Stimulated activated CD8-positive, alpha-beta memory T cell treated with anti-CD3 and anti-CD28 coated beads, Interleukin-7, amount 100 ng/mL, for 48 hours (primary cell): ENCODE measurements around the gene MED27.
"Not testable (repeated sequence)": the region's sequence is repeated elsewhere in the genome, so short reads cannot be mapped to it uniquely, and the experiment has no call there.

Source experiments
- DNase-seq, 2 donors: peaks; one replicate each; pipeline ENCODE4 v3.0.0-alpha.2; 2020; ENCODE audit warnings: low read depth in 1 of 2; ENCODE audit errors: extremely low read depth in 1 of 2

The MED27 gene

DNA sequence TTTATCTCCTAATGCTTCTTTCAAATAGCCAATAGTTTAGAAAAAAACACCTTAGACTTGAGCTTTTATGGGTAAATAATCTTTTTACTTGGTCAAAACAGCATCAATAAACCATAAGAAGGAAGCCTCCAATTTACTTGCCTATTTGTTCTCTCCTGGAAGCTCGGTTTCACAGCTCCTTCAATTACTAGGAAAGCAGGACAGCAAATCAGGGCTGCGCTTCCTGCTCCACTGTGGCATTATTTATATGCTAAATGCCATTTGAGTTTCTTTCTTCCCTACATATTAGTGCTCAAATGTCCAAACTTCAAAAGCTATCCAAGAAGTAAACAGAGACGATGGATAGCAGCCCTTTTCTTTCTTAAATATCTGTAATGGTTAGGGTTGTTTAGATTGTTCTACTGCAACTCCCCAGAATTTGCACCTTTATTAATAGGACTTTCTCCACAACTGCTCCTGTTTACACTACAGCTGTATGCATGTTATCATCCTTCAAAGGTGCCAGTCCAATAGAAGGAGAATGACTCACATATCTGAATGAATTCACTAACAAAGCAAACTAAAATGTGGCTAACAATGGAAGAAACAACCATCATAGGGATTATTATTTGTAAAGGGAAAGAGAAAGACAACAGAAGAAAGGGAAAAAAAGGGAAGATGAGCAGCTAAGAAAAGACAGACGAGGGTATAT lies 58.7 kb downstream of the MED27 start:
- no peak for DNase-seq

DNA sequence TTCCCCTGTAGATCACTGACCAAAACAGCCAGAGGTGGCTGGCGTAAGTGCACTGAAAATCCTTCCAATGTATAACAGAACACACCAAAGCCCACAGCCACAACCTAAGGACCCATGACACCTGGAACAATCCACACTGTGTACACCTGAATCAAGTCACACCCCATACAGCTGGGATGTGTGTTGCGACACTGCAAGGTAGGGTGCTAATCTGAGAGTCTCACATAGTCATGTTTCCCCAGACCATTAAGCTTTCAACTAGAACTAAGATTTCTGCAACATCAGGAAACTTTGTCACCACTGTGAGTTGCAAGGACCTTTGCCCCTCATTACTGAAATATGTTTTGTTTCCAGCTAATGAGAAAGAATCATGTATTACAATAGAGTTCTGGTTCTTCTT lies 59.4 kb downstream of the MED27 start:
- no peak for DNase-seq

DNA sequence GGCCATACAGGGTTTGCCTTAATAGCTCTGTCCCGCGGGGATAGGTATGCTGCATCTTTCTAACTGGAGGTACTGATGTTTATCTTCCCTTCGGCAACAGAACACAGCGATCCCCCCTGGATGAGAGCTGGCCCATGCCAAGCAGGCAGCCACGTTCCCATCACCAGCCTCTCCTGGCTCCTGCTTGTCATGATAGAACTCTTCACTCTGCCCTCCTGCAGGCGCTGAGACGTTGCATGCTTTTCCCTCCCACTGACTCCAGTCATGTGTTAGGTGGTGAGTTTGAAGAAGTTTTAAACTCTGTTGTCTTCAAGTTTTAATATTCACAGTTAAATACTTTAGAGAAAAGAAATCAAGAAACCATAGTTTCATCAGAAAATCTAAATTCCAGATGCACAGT lies 60.0 kb downstream of the MED27 start:
- no peak for DNase-seq

DNA sequence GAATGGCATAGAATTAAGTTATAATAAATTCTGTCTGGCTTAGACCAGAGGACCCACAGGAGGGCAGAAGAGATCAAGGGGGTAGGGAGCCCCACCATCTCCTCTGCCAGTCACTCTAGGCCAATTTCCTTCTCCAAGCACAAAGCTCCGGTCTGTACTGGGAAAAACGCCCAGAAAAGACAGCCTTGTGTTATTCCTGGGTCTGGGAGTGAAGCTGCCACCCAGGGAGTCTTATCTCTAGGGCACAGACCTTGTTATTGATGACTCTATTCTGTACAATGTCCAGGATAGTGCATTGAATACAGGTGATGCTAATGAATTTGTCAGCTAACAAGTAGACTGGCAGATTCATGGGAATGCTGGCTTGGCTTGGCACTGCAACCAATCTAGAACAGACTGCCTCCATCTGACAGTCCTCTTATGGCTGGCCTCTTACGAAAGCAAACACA lies 60.7 kb downstream of the MED27 start:
- DNase-seq, result no peak

DNA sequence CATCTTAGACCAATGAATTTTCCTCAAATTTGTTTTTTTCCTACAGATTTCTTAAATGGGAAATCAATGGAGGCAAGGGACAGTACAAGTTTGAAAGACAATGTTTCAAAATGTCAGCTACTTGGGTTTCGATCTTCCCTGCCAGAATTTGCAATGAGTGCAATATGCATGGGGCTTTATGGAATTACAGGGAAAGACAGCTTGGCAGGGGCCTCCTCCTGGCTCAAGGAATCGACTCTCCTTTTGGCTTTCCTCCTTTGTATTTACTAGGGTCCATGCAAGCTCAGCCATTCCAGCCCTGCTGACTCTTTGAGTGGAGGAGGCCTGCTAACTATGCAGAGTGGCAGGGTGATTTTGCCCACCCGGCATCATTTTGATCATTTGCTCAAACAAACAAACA lies 63.2 kb downstream of the MED27 start:
- DNase-seq, result no peak

DNA sequence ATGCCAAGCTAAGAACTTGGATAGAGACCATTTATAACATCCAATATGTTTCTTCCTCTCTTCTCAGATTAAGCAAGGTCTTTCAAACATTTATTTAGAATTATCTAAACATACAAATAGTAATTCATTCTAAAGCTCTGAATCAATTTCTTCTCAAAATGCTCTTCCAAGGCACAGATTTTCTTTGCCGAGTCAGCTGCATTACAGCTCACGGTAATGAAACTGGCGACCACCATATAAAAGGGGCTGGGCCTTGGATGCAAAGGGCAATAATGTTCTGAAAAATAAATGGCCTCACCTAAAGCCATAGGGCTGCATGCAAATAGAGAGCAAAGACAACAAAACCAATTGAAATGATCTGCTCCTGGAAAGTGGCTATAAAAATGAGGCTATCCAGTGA lies 63.8 kb downstream of the MED27 start:
- no peak for DNase-seq

DNA sequence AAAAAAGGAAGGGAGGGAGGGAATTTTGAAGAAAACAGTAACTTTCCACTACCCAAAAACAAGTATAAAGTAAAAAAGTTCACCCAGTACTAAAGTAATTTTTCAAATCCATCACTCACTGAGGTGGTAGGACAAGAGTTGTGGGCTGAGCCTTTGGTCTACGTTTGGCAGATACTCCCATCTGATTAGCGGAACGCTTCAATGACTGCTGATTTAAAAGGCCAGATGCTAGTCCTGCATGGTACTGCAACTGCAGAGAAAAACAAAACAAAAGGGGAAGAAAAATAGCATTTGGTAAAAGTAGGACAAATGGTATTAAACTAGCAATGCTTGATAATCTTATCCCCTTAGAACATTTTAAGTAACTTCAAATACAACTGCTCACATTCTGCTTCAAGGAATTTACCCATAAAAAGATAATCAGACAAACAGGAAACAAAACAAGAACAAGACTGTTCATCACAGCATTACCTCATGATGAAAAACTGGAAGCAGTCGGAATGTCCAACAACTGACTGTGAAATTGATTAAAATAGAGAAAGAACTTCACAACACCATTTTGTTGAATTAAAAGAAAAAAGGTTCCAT lies 65.4 kb downstream of the MED27 start:
- DNase-seq, result no peak

DNA sequence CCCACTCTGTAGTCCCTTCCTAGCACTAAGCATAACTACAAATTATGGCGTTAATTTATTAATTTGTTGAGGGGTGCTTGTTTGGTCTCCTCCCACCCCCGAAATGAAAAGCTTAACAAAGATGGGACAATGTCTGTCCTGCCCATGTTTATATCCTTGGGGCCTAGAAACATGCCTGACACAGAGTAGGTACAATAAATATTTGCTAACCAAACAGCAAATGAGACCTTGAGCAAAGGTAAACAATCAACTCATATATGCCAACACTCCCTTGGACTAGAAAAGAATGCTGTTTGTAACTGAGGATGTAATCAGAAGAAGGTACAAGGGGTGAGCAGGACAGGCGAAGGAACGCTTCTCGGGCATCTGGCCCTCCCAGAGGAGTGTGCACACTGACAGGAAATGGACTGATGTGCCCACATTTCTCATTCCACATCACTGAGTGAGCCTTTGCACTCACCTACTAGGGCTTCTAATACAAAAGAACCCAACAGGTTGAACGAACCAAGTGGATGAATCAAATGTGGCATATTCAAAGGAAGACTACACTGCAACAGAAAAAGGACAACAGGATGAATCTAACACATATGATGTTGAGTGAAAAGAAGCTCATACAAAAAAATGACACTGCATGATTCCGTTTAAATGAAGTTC lies 66.8 kb downstream of the MED27 start:
- no peak for DNase-seq

DNA sequence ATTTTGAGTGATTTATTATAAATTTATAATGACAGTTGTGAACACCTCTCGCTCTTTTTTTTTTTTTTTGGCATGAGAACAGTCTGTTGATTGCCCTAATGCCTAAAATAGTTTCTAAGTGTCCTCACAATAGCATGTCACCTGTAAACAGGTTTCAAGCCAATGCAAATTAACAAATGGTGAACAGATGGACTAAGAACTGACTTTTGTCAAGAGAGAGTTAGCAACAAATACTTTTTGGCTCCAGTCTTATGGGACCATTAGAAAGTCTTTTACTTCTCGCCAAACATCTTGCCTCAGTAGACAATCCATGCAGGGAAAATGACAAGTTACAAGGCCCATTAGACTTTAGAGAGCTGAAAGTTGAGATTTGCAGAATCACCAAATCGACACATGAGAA lies 67.8 kb downstream of the MED27 start:
- DNase-seq, result no peak

DNA sequence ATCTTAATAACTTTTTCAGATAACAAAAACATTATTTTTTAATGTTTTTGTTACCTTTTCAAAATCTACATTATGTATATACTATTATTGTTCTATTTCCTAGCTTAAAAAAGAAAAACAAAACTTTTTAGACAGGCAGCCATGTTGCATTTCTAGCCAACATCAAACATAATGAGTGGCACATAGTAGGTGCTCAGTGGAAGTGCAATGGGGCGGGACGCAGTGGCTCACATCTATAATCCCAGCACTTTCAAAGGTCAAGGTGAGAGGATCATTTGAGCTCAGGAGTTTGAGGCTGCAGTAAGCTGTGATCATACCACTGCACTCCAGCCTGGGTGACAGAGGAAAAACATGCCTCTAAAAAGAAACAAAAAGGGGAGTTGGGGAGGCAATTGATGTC lies 68.4 kb downstream of the MED27 start:
- DNase-seq, result no peak

DNA sequence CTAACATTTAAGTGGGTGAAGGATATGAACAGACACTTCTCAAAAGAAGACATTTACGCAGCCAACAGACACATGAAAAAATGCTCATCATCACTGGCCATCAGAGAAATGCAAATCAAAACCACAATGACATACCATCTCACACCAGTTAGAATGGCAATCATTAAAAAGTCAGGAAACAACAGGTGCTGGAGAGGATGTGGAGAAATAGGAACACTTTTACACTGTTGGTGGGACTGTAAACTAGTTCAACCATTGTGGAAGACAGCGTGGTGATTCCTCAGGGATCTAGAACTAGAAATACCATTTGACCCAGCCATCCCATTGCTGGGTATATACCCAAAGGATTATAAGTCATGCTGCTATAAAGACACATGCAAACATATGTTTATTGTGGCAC lies 69.5 kb downstream of the MED27 start:
- DNase-seq, result not testable (repeated sequence)

DNA sequence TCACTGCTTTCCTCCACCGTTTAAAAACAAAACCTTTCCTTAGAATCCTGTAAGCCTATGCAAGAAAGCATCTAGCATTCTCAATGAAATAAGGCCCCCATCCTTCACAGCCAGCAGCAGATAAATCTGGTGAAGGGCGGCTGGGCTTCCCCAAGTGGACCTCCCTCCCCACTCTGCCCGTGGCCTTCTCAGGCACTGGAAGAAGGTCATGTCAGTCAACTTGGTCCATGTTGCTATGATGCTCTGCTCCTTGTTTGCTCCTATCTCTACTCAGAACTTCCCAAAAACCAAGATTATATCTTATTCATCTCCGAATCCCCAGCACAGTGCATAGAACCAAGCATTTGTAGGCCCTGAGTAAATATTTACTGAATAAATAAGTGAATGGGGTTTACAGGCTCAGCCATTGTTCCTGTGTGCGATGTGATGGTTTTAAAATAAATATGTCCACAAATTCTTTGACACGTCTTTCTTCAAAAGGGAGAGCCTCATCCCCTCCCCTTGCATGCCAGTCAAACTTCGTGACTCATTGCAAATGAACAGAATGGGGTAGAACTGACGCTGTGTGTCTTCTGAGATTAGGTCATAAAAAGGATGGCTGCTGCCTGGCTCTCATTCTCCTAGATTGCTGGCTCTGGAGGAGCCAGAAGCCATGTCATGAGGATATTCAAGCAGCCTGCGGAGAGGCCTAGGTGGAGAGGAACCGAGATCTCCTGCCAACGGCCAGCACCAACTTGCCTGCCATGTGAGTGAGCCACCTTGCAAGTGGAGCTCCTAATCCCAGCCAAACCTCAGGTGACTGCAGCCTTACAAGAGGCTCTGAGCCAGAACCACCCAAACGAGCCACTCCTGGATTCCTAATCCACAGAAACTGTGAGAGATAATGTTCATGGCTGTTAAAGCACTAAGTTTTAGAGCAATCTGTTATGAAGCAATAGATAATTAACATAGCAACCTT lies 70.5 kb downstream of the MED27 start:
- no peak for DNase-seq

DNA sequence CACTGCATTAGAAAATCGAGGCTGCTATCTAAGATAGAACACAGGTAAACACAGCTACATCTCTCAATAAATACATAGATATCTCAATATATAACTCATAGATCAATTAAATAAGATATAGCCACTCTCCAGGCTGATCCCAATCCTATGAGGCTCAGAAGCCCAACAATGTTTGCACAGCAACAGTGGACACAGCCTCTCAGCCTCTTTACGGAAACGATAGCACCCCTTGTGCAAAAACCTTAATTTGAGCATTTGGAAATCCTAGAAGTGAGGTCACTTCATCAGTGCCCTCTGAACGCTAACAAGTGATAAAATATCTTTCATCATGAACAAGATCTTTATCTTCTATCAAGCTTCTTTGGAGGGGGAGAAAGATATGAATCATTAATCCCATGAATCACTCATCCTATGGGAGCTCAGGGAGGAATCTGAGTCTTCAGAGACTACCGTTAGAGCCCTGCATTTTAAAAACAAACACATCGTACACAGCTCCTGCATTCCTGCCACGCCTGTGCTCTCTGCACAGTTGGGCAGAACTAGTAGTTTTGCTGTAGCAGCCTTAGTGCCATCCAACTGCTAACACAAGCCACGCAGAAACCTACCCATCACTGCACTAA lies 71.4 kb downstream of the MED27 start:
- no peak for DNase-seq

DNA sequence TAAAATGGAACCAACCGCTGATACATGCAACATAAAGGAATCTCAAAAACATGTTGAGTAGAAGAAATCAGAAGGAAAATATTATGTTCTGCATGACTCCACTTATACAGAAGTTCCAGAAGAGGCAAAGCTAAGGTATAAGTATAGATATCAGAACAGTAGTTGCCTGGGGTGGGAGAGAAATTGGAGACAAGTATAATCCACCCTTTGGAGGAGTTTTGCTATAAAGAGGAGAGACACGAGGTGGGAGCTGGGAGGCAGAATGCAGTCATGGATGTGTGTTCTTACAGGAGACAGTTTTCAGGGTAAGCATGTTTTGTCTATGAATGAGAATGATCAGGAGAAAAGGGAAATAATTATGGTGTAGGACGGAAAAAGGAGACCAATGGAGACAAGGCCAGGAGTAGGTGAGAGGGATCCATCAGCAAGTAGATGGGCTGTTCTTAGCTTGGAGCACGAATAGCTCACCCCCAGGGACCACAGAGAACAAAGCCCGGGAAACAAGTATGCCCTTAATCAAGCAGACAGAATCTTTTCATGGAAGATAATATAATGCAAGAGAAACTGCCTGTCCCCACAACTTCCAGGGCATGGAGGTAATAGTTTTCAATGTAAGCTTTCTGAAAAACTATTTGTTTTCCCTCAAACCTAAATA lies 72.2 kb downstream of the MED27 start:
- DNase-seq, result no peak

DNA sequence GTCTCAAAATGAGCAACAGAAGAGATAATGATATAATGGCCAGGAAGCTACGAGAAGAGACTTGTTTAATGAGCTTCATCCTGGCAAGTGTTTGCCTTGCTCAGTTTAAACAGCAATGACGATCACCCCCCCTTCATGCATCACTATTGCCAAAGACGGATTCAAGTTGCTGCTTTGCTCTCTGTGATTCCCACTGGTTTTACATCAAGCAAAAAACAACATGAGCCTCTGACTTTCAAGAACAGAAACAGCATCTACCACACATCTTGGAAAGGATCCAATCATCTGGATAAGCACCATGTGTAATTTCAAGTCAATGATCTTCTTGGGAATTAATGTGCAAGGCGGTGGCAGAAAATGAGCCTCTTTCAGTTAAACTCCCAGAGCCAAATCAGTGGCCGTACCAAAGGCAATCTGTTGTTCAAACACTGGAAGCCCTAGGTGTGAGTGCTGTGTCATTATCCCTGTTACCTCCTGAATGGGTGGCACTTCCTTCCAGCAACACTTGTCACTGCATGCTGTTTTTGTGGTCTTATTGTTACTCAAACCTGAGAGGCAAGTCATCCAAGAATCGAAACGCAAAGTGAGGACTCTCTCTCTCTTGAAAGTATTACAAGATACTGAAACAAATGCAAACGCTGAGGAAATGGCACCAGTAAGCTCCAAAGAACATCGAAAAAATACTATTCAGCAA lies 72.8 kb downstream of the MED27 start:
- peak in 1 of 2 donors; percentile 31 for DNase-seq

DNA sequence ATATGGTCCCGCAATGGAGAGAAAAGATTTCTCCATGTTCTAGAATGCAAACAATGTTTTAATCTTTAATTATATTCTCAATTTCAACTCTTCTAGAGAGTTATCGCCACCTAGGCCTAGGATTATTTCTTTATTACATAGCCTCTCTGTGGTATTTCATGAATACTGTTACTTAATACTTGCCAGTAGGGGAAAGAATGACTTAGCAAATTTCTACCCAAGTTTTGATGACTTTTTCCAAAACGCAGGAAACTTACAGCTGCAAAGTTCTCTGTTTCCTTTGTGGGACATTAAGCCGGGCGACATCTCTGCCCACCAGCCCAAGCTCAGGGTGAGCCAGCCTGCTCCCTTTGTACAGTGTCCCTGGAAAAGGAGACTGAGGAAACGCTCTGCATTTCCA lies 73.8 kb downstream of the MED27 start:
- DNase-seq, result no peak

DNA sequence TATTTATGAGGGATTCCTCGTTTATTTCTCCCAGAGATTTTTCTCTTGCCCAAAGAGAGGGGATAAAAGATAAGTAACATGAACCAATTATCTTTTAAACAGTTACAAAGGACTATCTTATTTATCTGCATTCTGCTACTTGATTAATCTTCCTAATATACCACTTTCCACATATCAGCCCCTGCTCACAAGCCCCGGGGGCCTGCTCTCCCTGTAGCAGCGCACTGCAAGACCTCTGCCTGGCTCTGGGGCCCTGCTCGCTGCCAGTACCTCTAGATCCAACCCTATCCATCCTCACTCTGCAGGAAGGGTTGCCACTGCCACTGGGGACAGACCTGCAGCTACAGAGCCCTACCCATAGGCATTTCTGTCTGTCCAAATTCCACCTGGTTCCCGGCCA lies 75.3 kb downstream of the MED27 start:
- no peak for DNase-seq

DNA sequence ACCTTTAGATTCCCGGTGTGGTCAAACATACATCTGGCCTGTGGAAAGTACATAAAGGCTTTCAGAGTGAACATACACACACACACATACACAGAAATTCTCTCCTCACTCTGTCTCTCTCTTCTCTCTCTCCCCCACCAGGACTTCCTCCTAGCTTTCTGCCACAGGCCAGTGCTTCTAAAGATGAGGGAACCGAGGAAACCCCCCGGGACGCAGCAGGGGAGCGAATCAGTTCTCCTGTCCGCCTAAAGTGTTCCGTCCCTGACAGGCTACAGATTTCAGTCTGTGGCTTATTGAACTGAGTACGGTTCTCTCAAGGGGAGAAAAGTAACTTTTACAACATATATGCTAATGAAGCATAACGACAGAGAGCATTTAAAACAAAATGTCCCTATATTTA lies 75.8 kb downstream of the MED27 start:
- no peak for DNase-seq

DNA sequence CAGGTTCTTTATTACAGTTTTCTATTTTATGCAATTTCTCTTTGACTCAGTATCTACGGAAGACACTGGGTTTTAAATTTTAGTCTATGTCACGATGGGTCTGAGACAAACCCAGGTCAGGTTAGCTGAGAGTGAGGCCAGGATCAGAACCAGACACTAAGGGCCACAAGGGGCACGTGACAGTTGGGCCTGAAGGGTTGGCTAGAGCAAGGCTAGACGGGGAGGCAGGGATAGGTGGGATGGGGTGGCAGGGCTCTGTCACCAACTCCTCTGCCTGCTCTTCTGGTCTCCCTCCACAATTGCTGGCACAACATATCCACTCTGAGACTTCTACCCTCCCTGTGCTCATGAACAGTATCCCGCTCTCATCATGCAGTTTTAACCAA lies 76.4 kb downstream of the MED27 start:
- DNase-seq, result no peak
